GM23338 (cell line): ENCODE measurements around the gene EML4.

ENCODE experiments used
- CREB1 ChIP-seq: fragments of 250-450 bp; sonication (Bioruptor Pico); IDR thresholded peaks from 2 replicates; pipeline ENCODE4 v1.5.0; 2020; ENCODE audit warnings: low read depth, mild to moderate bottlenecking, moderate library complexity
- EZH2 ChIP-seq: fragments of 200-600 bp; sonication (generic); IDR thresholded peaks from one replicate; pipeline ENCODE4 v1.8.0; 2017; ENCODE audit warnings: antibody characterized with exemption, mild to moderate bottlenecking, low read depth; ENCODE audit not compliant: unreplicated experiment
- POLR2AphosphoS5 ChIP-seq: IDR thresholded peaks from 2 replicates; pipeline ENCODE4 v1.6.1; 2016; ENCODE audit warnings: antibody characterized with exemption, low read depth
- REST ChIP-seq: IDR thresholded peaks from one replicate; pipeline ENCODE4 v1.6.1; 2018; ENCODE audit warnings: antibody characterized with exemption; ENCODE audit not compliant: unreplicated experiment
- TF ChIP-seq, protein P1 (sequence below), 2 experiments: fragments of 200-600 bp in 1 of 2; sonication (generic) in 1 of 2; conservative IDR thresholded peaks; 2 replicates each; pipeline versions ENCODE4 v1.5.1 to v1.6.1; 2016 to 2017; ENCODE audit warnings: antibody characterized with exemption in 2 of 2, low read depth in 2 of 2, mild to moderate bottlenecking in 2 of 2, moderate library complexity in 1 of 2

GRCh38 chr2:42129487-42129852 lies 39.7 kb upstream of the EML4 start:
- TF ChIP-seq CREB1 (CRISPR knock-in tag) = no peak
- TF ChIP-seq EZH2 = no peak
- TF ChIP-seq, protein P1, sequence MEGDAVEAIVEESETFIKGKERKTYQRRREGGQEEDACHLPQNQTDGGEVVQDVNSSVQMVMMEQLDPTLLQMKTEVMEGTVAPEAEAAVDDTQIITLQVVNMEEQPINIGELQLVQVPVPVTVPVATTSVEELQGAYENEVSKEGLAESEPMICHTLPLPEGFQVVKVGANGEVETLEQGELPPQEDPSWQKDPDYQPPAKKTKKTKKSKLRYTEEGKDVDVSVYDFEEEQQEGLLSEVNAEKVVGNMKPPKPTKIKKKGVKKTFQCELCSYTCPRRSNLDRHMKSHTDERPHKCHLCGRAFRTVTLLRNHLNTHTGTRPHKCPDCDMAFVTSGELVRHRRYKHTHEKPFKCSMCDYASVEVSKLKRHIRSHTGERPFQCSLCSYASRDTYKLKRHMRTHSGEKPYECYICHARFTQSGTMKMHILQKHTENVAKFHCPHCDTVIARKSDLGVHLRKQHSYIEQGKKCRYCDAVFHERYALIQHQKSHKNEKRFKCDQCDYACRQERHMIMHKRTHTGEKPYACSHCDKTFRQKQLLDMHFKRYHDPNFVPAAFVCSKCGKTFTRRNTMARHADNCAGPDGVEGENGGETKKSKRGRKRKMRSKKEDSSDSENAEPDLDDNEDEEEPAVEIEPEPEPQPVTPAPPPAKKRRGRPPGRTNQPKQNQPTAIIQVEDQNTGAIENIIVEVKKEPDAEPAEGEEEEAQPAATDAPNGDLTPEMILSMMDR (conservative IDR thresholded peaks at IDR 0.05; ENCODE audit: low read depth in 2 of 2) = no peak
- TF ChIP-seq POLR2AphosphoS5 = no peak
- TF ChIP-seq REST = no peak
